Mesendoderm (in vitro differentiated cells): Measurements from ENCODE around the gene USP17L12. TPM values are rescaled to one million over a fixed set of nuclear protein-coding genes. Genes with fewer than 3 reads are reported as not detected.
"Not testable (repeated sequence)": the region's sequence is repeated elsewhere in the genome, so short reads cannot be mapped to it uniquely, and the experiment has no call there.

Source experiments
- DNase-seq: peaks from one replicate; pipeline ENCODE4 v3.0.0; 2013
- H2AK5ac ChIP-seq: 2 replicates; pipeline ENCODE4 v1.6.1; 2013; ENCODE audit warnings: low read length, inconsistent platforms
- H2BK120ac ChIP-seq: 2 replicates; pipeline ENCODE4 v1.6.1; 2013; ENCODE audit warnings: low read depth, mild to moderate bottlenecking, low read length, moderate library complexity, mixed read lengths
- H2BK15ac ChIP-seq: replicated peaks from 2 replicates; pipeline ENCODE4 v1.6.1; 2013; ENCODE audit warnings: low read depth, mild to moderate bottlenecking, moderate library complexity
- H2BK5ac ChIP-seq: 2 replicates; pipeline ENCODE4 v1.6.1; 2013; ENCODE audit warnings: low read length, inconsistent platforms
- H3K18ac ChIP-seq: 2 replicates; pipeline ENCODE4 v1.6.1; 2013; ENCODE audit warnings: mild to moderate bottlenecking, low read length, mixed read lengths
- H3K23ac ChIP-seq: one replicate; pipeline ENCODE4 v1.6.1; 2013; ENCODE audit warnings: low read length
- H3K27ac ChIP-seq: 2 replicates; pipeline ENCODE4 v1.5.1; 2013; ENCODE audit warnings: low read depth, mild to moderate bottlenecking, inconsistent platforms, low read length, moderate library complexity
- H3K27me3 ChIP-seq: 2 replicates; pipeline ENCODE4 v1.6.1; 2013; ENCODE audit warnings: low read length, control low read depth, mild to moderate bottlenecking, inconsistent platforms; ENCODE audit not compliant: insufficient read depth, poor library complexity
- H3K36me3 ChIP-seq: 2 replicates; pipeline ENCODE4 v1.6.1; 2013; ENCODE audit warnings: low read length, inconsistent platforms; ENCODE audit not compliant: control insufficient read depth, insufficient read depth
- H3K4ac ChIP-seq: one replicate; pipeline ENCODE4 v1.6.1; 2013; ENCODE audit warnings: low read depth, mild to moderate bottlenecking, low read length, moderate library complexity
- H3K4me1 ChIP-seq: 2 replicates; pipeline ENCODE4 v1.6.1; 2013; ENCODE audit warnings: low read depth, low read length, inconsistent platforms; ENCODE audit not compliant: control insufficient read depth
- H3K4me2 ChIP-seq: 2 replicates; pipeline ENCODE4 v1.6.1; 2013; ENCODE audit warnings: low read length
- H3K4me3 ChIP-seq: 2 replicates; pipeline ENCODE4 v1.5.1; 2013; ENCODE audit warnings: mild to moderate bottlenecking, low read length
- H3K56ac ChIP-seq: one replicate; pipeline ENCODE4 v1.6.1; 2013; ENCODE audit warnings: low read length
- H3K79me1 ChIP-seq: 2 replicates; pipeline ENCODE4 v1.6.1; 2013; ENCODE audit warnings: low read length, inconsistent platforms
- H3K79me2 ChIP-seq: 2 replicates; pipeline ENCODE4 v1.6.1; 2013; ENCODE audit warnings: mild to moderate bottlenecking, low read length; ENCODE audit not compliant: control insufficient read depth, insufficient read depth
- H3K9ac ChIP-seq: 2 replicates; pipeline ENCODE4 v1.6.1; 2013; ENCODE audit warnings: low read length, inconsistent platforms
- H4K5ac ChIP-seq: one replicate; pipeline ENCODE4 v1.6.1; 2013; ENCODE audit warnings: low read length
- H4K8ac ChIP-seq: one replicate; pipeline ENCODE4 v1.6.1; 2013; ENCODE audit warnings: low read depth, mild to moderate bottlenecking, control low read depth, low read length, moderate library complexity
- WGBS: extraction: QIAGEN DNeasy Blood & Tissue Kit; methylation state at CpG from one replicate; pipeline ENCODE4 v1.1.7; 2013; ENCODE audit warnings: low lambda C conversion rate, missing lambda C conversion rate; ENCODE audit not compliant: insufficient coverage; ENCODE audit errors: extremely low coverage; 5-methylcytosine and 5-hydroxymethylcytosine counted together
- polyA plus RNA-seq, 2 experiments: library from polyadenylated mRNA; stranded (reverse); fragments of 200-250 nt; gene quantifications; one replicate each; pipeline ENCODE4 v1.2.3, GENCODE V29; 2013

Gene USP17L12
- polyA plus RNA-seq (2013, experiment 1 of 2): not detected
- not detected for polyA plus RNA-seq (2013, experiment 2 of 2)

- not testable (repeated sequence) for H3K79me2 ChIP-seq, H3K4me2 ChIP-seq, H3K27me3 ChIP-seq, H3K79me1 ChIP-seq, H3K36me3 ChIP-seq, H3K9ac ChIP-seq, DNase-seq, H2BK120ac ChIP-seq, H4K5ac ChIP-seq, H3K4me1 ChIP-seq, H3K18ac ChIP-seq, H2BK5ac ChIP-seq, H2BK15ac ChIP-seq, H3K56ac ChIP-seq, H3K27ac ChIP-seq, H3K4me3 ChIP-seq, H3K23ac ChIP-seq, H3K4ac ChIP-seq, H4K8ac ChIP-seq, H2AK5ac ChIP-seq
- no CpG with 5 or more reads among the region's 13 CpGs for WGBS
These were observed at the start of gene USP17L12 for GRCh38 chr4:9219852-9220251. Gene USP17L12, plus strand, starts transcription at chr4:9220152. Its CDS starts 0 bp downstream, at chr4:9220152.

GRCh38 chr4:9210357-9210756 lies 9.6 kb upstream of the USP17L12 start, which contains the start of gene USP17L10:
Gene USP17L10, plus strand, starts transcription at chr4:9210657. Its CDS starts 0 bp downstream, at chr4:9210657.
- not testable (repeated sequence) for H3K4me3 ChIP-seq, H4K8ac ChIP-seq, H3K27me3 ChIP-seq, H3K56ac ChIP-seq, H2BK5ac ChIP-seq, H3K27ac ChIP-seq, H3K4me1 ChIP-seq, H3K79me1 ChIP-seq, H2BK120ac ChIP-seq, H3K4ac ChIP-seq, H3K9ac ChIP-seq, H3K23ac ChIP-seq, H3K4me2 ChIP-seq, H2AK5ac ChIP-seq, H3K18ac ChIP-seq, H3K36me3 ChIP-seq, DNase-seq, H3K79me2 ChIP-seq, H2BK15ac ChIP-seq, H4K5ac ChIP-seq
- WGBS: no CpG with 5 or more reads among the region's 13 CpGs

- H3K4me3 ChIP-seq, H2BK15ac ChIP-seq, H4K5ac ChIP-seq, H3K4me2 ChIP-seq, H3K79me1 ChIP-seq, H3K27me3 ChIP-seq, H3K36me3 ChIP-seq, H3K23ac ChIP-seq, H4K8ac ChIP-seq, H3K4me1 ChIP-seq, DNase-seq, H3K56ac ChIP-seq, H3K4ac ChIP-seq, H2AK5ac ChIP-seq, H2BK120ac ChIP-seq, H3K18ac ChIP-seq, H3K27ac ChIP-seq, H2BK5ac ChIP-seq, H3K9ac ChIP-seq, H3K79me2 ChIP-seq: not testable (repeated sequence)
- WGBS: no CpG with 5 or more reads among the region's 14 CpGs
These were observed 5.3 kb upstream of the USP17L12 start for GRCh38 chr4:9214701-9215100.

GRCh38 chr4:9215105-9215504 lies 4.8 kb upstream of the USP17L12 start, which contains the start of gene USP17L11:
Gene USP17L11, plus strand, starts transcription at chr4:9215405. Its CDS starts 0 bp downstream, at chr4:9215405.
- not testable (repeated sequence) for H3K27me3 ChIP-seq, H3K4ac ChIP-seq, H3K79me1 ChIP-seq, H3K4me1 ChIP-seq, H3K4me2 ChIP-seq, H3K18ac ChIP-seq, H3K27ac ChIP-seq, H3K36me3 ChIP-seq, H4K5ac ChIP-seq, H3K9ac ChIP-seq, H3K23ac ChIP-seq, H4K8ac ChIP-seq, H2BK5ac ChIP-seq, H2BK15ac ChIP-seq, H3K79me2 ChIP-seq, H3K56ac ChIP-seq, H2BK120ac ChIP-seq, H2AK5ac ChIP-seq, H3K4me3 ChIP-seq, DNase-seq
- WGBS: no CpG with 5 or more reads among the region's 14 CpGs

GRCh38 chr4:9224596-9224995 lies 4.6 kb downstream of the USP17L12 start, which contains the start of gene USP17L13:
Gene USP17L13, plus strand, starts transcription at chr4:9224896. Its CDS starts 0 bp downstream, at chr4:9224896.
- not testable (repeated sequence) for H2BK15ac ChIP-seq, H3K4ac ChIP-seq, H3K18ac ChIP-seq, H3K27me3 ChIP-seq, H3K36me3 ChIP-seq, H2AK5ac ChIP-seq, H2BK120ac ChIP-seq, H3K79me1 ChIP-seq, H3K79me2 ChIP-seq, H3K27ac ChIP-seq, H2BK5ac ChIP-seq, DNase-seq, H4K5ac ChIP-seq, H3K4me2 ChIP-seq, H3K4me3 ChIP-seq, H3K9ac ChIP-seq, H3K23ac ChIP-seq, H3K56ac ChIP-seq, H4K8ac ChIP-seq, H3K4me1 ChIP-seq
- WGBS: no CpG with 5 or more reads among the region's 14 CpGs

- H3K36me3 ChIP-seq, H3K27ac ChIP-seq, H3K4me3 ChIP-seq, H4K8ac ChIP-seq, H3K4me2 ChIP-seq, H4K5ac ChIP-seq, H3K4me1 ChIP-seq, H3K18ac ChIP-seq, H2AK5ac ChIP-seq, H2BK120ac ChIP-seq, H3K4ac ChIP-seq, H3K79me2 ChIP-seq, H2BK5ac ChIP-seq, H3K56ac ChIP-seq, H3K27me3 ChIP-seq, H3K79me1 ChIP-seq, H2BK15ac ChIP-seq, H3K23ac ChIP-seq, H3K9ac ChIP-seq, DNase-seq: not testable (repeated sequence)
- no CpG with 5 or more reads among the region's 8 CpGs for WGBS
These were observed 10.3 kb downstream of the USP17L12 start for GRCh38 chr4:9230249-9230648.
